ENCODE data around the gene ACADM. TPM values are rescaled to one million over a fixed set of nuclear protein-coding genes. Genes with fewer than 3 reads are reported as not detected.
"Not testable (repeated sequence)": the region's sequence is repeated elsewhere in the genome, so short reads cannot be mapped to it uniquely, and the experiment has no call there.

ACADM gene
- total RNA-seq, 4 donors from 2014 or later: 22.9 to 51.1 (median 41.2) TPM

DNA sequence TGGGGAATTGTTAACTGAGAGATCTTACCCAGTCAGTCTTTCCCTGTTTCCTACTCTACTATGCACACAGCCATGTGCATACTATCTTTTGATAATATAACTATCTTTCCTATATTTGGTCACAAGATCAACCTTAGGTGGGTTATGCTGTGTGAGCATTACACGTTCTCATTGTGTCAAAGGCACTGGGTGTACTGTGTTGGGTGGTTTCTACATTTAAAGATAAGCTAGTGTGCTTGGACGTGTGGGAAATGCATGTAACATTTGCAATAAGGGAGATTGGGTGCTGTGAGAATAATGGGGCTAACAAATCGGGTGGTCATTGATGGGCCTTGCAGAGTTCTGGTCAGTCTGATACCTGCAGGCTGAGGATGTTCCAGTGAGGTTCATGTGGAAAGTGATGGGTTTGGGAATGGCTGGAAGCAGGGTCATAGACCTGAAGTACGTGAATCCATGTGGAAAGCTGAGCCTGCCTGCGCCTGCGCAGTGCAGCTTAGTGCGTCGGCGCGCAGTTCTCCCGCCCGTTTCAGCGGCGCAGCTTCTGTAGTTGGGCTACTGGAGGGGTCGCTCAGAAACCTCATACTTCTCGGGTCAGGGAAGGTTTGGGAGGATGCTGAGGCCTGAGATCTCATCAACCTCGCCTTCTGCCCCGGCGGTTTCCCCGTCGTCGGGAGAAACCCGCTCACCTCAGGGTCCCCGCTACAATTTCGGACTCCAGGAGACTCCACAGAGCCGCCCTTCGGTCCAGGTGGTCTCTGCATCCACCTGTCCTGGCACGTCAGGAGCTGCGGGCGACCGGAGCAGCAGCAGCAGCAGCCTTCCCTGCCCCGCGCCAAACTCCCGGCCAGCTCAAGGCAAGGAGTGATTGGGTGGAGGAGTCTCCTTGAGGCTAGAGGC lies 72.1 kb downstream of the ACADM start, which contains the start of gene MSH4:
Gene MSH4, plus strand, starts transcription at position 507 of the 897 bp plus-strand sequence. Its CDS starts 104 bp downstream, at position 611.
- no peak for DNase-seq (ENCODE audit: low spot score in 2 of 2)
- no peak within 1 kb of the TSS for H3K4me3 ChIP-seq

DNA sequence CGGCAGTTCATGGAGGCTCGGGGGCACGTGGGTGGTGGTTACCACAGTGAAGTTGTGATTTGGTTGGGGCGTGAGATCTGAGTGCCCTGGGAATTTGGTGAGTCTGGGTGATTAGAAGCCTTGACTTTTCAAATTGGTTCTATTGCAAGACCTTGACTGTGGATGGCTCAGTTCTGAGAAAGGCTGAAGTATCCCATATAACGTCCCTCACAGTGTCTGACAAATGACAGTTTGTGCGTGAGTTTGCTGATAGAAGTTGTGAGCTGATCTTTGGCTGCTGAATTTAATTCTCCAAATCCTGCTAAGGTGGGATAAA lies 72.7 kb downstream of the ACADM start:
- H3K4me3 ChIP-seq: no peak overlapping the region
- WGBS, 2 donors: 72 to 82% methylated on average over 6 of the region's 6 CpGs
- TF ChIP-seq, protein P1, sequence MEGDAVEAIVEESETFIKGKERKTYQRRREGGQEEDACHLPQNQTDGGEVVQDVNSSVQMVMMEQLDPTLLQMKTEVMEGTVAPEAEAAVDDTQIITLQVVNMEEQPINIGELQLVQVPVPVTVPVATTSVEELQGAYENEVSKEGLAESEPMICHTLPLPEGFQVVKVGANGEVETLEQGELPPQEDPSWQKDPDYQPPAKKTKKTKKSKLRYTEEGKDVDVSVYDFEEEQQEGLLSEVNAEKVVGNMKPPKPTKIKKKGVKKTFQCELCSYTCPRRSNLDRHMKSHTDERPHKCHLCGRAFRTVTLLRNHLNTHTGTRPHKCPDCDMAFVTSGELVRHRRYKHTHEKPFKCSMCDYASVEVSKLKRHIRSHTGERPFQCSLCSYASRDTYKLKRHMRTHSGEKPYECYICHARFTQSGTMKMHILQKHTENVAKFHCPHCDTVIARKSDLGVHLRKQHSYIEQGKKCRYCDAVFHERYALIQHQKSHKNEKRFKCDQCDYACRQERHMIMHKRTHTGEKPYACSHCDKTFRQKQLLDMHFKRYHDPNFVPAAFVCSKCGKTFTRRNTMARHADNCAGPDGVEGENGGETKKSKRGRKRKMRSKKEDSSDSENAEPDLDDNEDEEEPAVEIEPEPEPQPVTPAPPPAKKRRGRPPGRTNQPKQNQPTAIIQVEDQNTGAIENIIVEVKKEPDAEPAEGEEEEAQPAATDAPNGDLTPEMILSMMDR (IDR thresholded peaks at IDR 0.05): no peak
- no peak for TF ChIP-seq POLR2A (IDR thresholded peaks at IDR 0.05)
- TF ChIP-seq EP300 (IDR thresholded peaks at IDR 0.05): no peak
- no peaks in the 10 kb centered on the region for H3K27me3 ChIP-seq
- no peak for DNase-seq (ENCODE audit: low spot score in 2 of 2)
- H3K36me3 ChIP-seq: peaks cover 0 to 72% (median 24%) of the 10 kb centered on the region in 3 donors
- H3K9me3 ChIP-seq: no peaks in the 10 kb centered on the region
- H3K4me1 ChIP-seq: no peaks in the 10 kb centered on the region
- no peak overlapping the region for H3K27ac ChIP-seq

More for the DNA sequence above, 72.1 kb downstream of the ACADM start, which contains the start of gene MSH4:
- H3K4me1 ChIP-seq: no peaks in the 10 kb centered on the region
- TF ChIP-seq EP300 (IDR thresholded peaks at IDR 0.05) (no peak), POLR2A (IDR thresholded peaks at IDR 0.05) (no peak)
- TF ChIP-seq, protein P1 (IDR thresholded peaks at IDR 0.05): no peak
- no peaks in the 10 kb centered on the region for H3K27me3 ChIP-seq
- H3K27ac ChIP-seq: no peak within 1 kb of the TSS
- 80 to 85% methylated on average over 34 of the region's 34 CpGs for WGBS, 2 donors
- no peaks in the 10 kb centered on the region for H3K9me3 ChIP-seq
- H3K36me3 ChIP-seq: peaks cover 0 to 79% (median 30%) of the 10 kb centered on the region in 3 donors

DNA sequence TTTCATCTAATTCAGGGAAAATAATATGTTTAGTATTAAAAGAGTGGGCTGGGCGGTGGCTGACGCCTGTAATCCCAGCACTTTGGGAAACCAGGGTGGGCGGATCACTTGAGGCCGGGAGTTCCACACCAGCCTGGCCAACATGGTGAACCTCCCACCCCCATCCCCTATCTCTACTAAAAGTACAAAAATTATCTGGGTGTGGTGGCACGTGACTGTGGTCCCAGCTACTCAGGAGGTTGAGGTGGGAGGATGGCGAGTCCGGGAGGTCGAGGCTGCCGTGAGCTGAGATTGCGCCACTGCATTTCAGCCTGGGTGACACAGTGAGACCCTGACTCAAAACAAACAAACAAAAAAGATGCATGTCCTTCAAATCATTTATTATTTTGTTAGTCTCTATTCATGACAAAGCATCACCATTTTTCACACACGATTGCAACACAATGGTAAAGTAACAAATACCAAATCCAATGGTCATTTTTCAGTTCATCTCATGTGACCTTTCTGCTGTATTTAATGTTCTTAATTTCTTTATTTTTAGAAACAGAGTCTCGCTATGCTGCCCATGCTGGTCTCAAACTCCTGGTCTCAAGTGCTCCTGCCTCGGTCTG lies 73.2 kb downstream of the ACADM start:
- Histone ChIP-seq H3K36me3 (peaks cover 0 to 68% (median 19%) of the 10 kb centered on the region in 3 donors), H3K27me3 (no peaks in the 10 kb centered on the region), H3K9me3 (no peaks in the 10 kb centered on the region), H3K27ac (no peak overlapping the region), H3K4me3 (no peak overlapping the region), H3K4me1 (no peaks in the 10 kb centered on the region)
- WGBS, 2 donors: 91 to 92% methylated on average over 13 of the region's 13 CpGs
- no peak for DNase-seq (ENCODE audit: low spot score in 2 of 2)
- TF ChIP-seq POLR2A (IDR thresholded peaks at IDR 0.05) (no peak), EP300 (IDR thresholded peaks at IDR 0.05) (no peak)
- TF ChIP-seq, protein P1 (IDR thresholded peaks at IDR 0.05): no peak

DNA sequence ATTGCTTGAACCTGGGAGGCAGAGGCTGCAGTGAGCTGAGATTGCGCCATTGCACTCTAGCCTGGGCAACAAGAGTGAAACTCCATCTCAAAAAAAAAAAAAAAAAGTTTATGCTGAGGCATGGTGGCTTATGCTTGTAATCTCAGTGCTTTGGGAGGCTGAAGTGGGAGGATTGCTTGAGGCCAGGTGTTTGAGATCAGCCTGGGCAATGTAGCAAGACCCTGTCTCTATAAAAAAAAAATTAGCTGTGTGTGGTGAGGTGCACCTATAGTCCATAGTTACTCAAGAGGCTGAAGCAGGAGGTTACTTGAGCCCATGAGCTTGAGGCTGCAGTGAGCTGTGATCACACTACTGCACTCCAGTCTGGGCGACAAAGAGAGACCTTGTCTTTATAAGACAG lies 77.0 kb downstream of the ACADM start:
- not testable (repeated sequence) for H3K27ac ChIP-seq; H3K27me3 ChIP-seq; H3K9me3 ChIP-seq; H3K4me1 ChIP-seq; DNase-seq (ENCODE audit: low spot score in 2 of 2); H3K4me3 ChIP-seq
- H3K36me3 ChIP-seq: peaks cover 0 to 30% (median 0%) of the 10 kb centered on the region in 3 donors
- 95 to 100% methylated on average over 2 of the region's 2 CpGs for WGBS, 2 donors

DNA sequence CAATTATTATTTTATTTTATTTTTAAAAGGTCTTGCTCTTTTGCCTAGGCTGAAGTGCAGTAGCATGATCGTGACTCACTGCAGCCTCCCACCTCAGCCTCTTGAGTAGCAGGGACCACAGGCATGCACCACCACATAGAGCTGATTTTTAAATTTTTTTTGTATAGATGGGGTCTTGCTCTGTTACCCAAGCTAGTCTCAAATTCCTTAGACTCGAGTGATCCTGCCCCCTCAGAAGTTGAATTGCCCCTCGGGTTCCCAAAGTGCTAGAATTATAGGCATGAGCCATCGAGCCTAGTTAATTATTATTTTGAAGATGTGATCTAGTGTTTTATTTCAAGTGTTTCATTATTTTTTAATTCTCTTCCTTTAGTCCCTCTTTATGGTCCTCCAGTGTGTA lies 84.4 kb downstream of the ACADM start:
- Histone ChIP-seq H3K4me1 (no peaks in the 10 kb centered on the region), H3K4me3 (no peak overlapping the region), H3K36me3 (peaks cover 0 to 9% (median 0%) of the 10 kb centered on the region in 3 donors), H3K9me3 (no peaks in the 10 kb centered on the region), H3K27ac (no peak overlapping the region), H3K27me3 (no peaks in the 10 kb centered on the region)
- TF ChIP-seq EP300 (IDR thresholded peaks at IDR 0.05) (no peak), POLR2A (IDR thresholded peaks at IDR 0.05) (no peak)
- TF ChIP-seq, protein P1 (IDR thresholded peaks at IDR 0.05): no peak
- WGBS, 2 donors: 75 to 84% methylated on average over 4 of the region's 4 CpGs
- DNase-seq (ENCODE audit: low spot score in 2 of 2): no peak

DNA sequence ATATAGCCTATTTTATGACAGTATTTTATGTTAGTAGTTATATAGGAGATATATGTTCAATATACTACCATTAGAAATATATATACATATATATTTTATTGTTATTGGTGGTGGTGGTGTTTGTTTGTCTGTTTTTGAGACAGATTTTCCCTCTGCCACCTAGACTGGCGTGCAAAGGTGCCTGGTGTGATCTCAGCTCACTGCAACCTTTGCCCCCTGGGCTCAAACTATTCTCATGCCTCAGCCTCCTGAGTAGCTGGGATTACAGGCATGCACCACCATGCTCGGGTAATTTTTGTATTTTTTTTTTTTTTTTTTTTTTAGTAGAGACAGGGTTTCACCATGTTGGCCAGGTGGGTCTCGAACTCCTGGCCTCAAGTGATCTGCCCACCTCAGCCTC lies 85.6 kb downstream of the ACADM start:
- H3K27ac ChIP-seq; H3K27me3 ChIP-seq; H3K36me3 ChIP-seq; DNase-seq (ENCODE audit: low spot score in 2 of 2); H3K9me3 ChIP-seq; H3K4me3 ChIP-seq; H3K4me1 ChIP-seq: not testable (repeated sequence)
- 95 to 97% methylated on average over 3 of the region's 3 CpGs for WGBS, 2 donors
